K562 (cell line): Measurements from ENCODE around the gene SAMD13.

ENCODE experiments used
- EZH2 ChIP-seq: IDR thresholded peaks from 2 replicates; pipeline ENCODE4 v1.6.1; 2012; ENCODE audit warnings: low read depth, mild to moderate bottlenecking, inconsistent platforms, low read length, borderline replicate concordance
- HSF4 ChIP-seq: fragments of 250-450 bp; sonication (Bioruptor Pico); IDR thresholded peaks from 2 replicates; pipeline ENCODE4 v2.1.2; 2022; ENCODE audit warnings: mild to moderate bottlenecking, moderate library complexity, borderline replicate concordance
- MAFF ChIP-seq: IDR thresholded peaks from 2 replicates; pipeline ENCODE4 v1.6.1; 2012; ENCODE audit warnings: low read length, improper control_type of control experiment
- NR4A1 ChIP-seq, 2 experiments: fragments of 250-450 bp in 1 of 2; fragments of 450-650 bp in 1 of 2; sonication (Bioruptor Pico) in 1 of 2; IDR thresholded peaks; 2 replicates each; pipeline versions ENCODE4 v1.4.0 to v1.6.1; 2016 to 2020; ENCODE audit warnings: mild to moderate bottlenecking in 2 of 2, missing compliant biosample characterization in 1 of 2, missing genetic modification characterization in 1 of 2, moderate library complexity in 1 of 2
- POLR2A ChIP-seq: fragments of 450-650 bp; conservative IDR thresholded peaks from 2 replicates; pipeline ENCODE4 v1.6.1; 2016
- ZC3H8 ChIP-seq: fragments of 450-650 bp; IDR thresholded peaks from 2 replicates; pipeline ENCODE4 v1.6.1; 2017
- ZNF253 ChIP-seq: fragments of 250-450 bp; sonication (Bioruptor Pico); conservative IDR thresholded peaks from 2 replicates; pipeline ENCODE4 v1.6.1; 2021; ENCODE audit warnings: mild to moderate bottlenecking
- ZNF282 ChIP-seq: sonication (generic); formaldehyde crosslinking; IDR thresholded peaks from 2 replicates; pipeline ENCODE4 v1.8.1; 2023; ENCODE audit warnings: missing genetic modification reagents
- ZNF318 ChIP-seq, 2 experiments: fragments of 450-650 bp; IDR thresholded peaks; 2 replicates each; pipeline ENCODE4 v1.6.1; 2016; ENCODE audit warnings: mild to moderate bottlenecking in 2 of 2, borderline replicate concordance in 1 of 2, low read depth in 1 of 2, moderate library complexity in 1 of 2

GRCh38 chr1:84301785-84302385 is 377 bp downstream of the SAMD13 start:
- no peak for TF ChIP-seq HSF4 (CRISPR knock-in tag)
- no peak for TF ChIP-seq EZH2
- no peak for TF ChIP-seq ZC3H8
- no peak for TF ChIP-seq ZNF282 (CRISPR knock-in tag)
- TF ChIP-seq ZNF253 (CRISPR knock-in tag), result no peak
- TF ChIP-seq POLR2A, result no peak
- no peak for TF ChIP-seq MAFF
- TF ChIP-seq ZNF318 (IDR thresholded peaks at IDR 0.05; ENCODE audit: borderline replicate concordance in 1 of 2, low read depth in 1 of 2), result no peak
- no peak for TF ChIP-seq NR4A1 (CRISPR knock-in tag; IDR thresholded peaks at IDR 0.05)
- TF ChIP-seq NR4A1 (tag; IDR thresholded peaks at IDR 0.05), result no peak
